RKO (cell line): ENCODE data around the gene KRT32.
"Not testable (repeated sequence)": the region's sequence is repeated elsewhere in the genome, so short reads cannot be mapped to it uniquely, and the experiment has no call there.

ENCODE experiments used
- DNase-seq: peaks from one replicate; pipeline ENCODE4 v3.0.0-alpha.2; 2016; ENCODE audit warnings: low spot score

Gene KRT32

GRCh38 chr17:41464173-41464572, 3.0 kb downstream of the KRT32 start:
- DNase-seq: no peak

- no peak for DNase-seq
Measured at GRCh38 chr17:41463746-41464145, 3.4 kb downstream of the KRT32 start.

DNA sequence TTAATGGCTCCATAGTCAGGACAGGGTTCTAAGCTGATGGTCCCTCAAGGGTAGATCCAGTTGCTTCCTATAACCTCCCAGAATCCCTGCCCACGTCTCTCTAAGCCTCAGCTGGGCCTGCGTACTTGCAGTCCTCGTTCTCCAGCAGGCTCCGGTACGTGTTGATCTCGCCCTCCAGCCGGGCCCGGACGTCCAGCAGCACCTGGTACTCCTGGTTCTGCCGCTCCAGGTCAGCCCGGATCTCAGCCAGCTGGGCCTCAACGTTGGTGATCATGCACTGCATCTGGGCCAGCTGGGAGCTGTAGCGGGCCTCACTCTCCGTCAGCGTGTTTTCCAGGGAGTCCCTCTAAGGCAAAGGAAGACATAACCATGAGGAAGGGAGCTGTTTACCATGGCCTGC, 4.5 kb downstream of the KRT32 start:
- no peak for DNase-seq

GRCh38 chr17:41457676-41458075, 9.5 kb downstream of the KRT32 start:
- DNase-seq: no peak

- DNase-seq: no peak
Measured at GRCh38 chr17:41456204-41456603, 11.0 kb downstream of the KRT32 start.

GRCh38 chr17:41455236-41455635, 11.9 kb downstream of the KRT32 start:
- DNase-seq: no peak

DNA sequence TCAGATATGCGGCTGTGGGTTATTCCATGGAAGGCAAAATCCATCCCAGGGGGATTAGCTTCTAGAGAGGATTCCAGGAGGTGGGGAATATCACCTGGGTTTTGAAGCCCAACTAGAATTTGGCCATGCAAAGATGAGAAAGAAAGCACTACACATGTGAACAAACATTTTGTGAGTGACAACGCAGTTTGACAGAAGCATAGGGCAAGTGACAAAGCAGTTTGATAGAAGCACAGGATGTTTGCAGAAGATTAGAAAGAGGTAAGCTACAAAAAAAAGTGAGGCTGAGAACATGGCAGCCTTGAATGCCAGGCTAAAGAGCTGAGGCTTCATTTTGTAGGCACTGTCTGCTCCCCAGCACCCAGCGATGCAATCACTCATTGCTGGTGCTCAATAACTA, 14.1 kb downstream of the KRT32 start:
- no peak for DNase-seq

DNA sequence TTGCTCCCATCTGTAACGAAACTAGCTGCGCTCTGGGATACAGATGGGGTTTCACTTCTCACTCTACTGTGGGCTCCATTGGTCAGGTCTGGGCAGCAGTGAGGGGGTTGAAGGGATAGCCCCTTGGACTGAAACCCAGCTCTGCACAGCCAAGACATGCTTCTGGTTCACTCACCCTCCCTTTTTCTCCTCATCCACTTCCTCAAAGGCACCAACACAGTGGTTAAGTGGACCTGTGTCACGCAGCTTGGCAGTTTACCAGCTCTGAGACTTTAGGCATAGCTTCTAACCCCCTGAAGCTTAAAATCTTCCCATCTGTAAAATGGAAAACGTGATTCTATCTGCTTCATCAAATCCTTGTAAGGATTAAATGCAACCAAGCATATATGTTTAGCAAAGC, 14.9 kb downstream of the KRT32 start:
- no peak for DNase-seq

- DNase-seq: no peak
Measured at GRCh38 chr17:41451154-41451728, 15.9 kb downstream of the KRT32 start.

- DNase-seq: no peak
Measured at GRCh38 chr17:41449008-41449407, 18.2 kb downstream of the KRT32 start.

- no peak for DNase-seq
Measured at GRCh38 chr17:41448506-41448905, 18.7 kb downstream of the KRT32 start.

DNA sequence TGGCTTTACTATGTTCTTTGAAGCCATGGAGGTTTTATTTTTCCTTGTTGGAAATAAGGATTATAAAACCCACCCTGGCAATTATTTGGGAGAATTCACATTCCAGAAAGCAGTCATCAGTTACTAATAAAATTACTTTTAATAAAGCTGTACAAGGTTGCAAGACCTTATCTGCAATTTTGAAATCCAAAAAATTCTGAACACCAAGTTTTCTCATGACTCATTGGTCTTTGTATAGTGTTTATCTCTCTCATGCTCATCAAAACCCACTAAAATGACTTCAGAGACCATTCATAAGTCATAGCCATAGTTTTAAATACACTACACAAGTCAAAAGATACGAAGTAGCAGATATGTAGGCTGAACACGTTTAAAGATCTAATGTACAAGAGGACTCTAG, 20.4 kb downstream of the KRT32 start:
- no peak for DNase-seq

DNA sequence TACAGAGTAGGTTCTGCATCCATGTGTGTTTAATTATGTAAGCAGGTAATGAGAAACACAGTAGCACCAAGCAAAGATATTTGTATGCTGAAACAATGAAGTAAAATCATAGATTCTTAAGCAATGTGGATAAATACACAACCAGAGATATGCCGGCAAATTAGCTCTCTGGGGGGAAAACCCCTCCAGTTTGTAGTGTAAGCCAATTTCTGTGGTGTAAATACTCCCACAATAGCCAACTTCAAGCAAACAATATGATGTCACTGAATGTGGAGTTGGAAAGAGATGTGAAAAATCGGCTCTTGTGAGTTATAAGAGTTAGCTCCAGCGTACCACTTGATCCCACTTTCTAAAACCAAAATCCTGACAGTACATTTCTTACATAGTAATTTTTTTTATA, 22.5 kb downstream of the KRT32 start:
- DNase-seq: no peak

GRCh38 chr17:41444186-41444585, 23.0 kb downstream of the KRT32 start:
- DNase-seq: no peak

GRCh38 chr17:41442739-41443138, 24.4 kb downstream of the KRT32 start:
- DNase-seq: no peak

DNA sequence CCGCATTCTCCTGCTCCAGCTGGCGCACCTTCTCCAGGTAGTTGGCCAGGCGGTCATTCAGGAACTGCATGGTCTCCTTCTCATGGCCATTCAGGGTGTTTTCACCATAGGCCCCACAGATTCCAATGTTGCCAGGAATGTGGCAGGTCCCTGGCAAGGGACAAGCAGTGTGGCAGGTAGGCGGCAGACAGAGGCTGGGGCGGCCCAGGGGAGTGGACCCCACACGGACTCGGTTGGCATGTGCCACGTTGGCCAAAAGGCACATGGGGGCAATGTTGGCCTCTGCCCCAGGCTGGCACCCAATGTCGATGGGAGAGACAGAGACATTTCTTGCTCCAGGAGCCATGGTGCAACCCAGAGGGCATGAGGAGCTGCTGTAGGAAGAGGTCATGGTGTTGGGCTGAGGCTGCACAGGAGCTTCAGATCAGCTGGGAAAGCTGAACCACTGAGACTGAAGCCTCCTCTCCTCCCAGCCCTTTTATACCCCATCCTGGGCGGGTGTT, 26.6 kb downstream of the KRT32 start, which contains the start of gene KRT38:
TSS of gene KRT38 (minus strand) at position 453 of the 503 bp plus-strand sequence. CDS start at position 391, 62 bp downstream.
- no peak for DNase-seq

DNA sequence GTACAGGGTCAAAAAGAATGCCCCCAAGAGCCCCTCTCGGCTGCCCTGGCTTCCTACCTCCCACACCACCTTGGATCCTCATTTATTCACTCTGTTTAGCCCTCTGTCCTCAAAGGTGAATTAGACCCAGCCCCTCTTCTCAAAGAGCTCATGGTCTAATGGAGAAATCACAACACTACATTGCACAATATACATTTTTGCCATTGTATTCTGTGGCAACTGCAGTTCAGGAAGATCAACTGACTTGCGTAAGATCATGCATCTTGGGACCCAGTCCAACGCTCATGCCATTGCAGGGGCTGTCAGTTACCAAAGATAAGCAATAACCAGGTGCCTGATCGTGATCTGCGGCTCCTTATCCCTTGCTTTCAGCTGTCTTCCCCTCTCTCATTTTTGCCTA, 27.8 kb downstream of the KRT32 start:
- no peak for DNase-seq

DNA sequence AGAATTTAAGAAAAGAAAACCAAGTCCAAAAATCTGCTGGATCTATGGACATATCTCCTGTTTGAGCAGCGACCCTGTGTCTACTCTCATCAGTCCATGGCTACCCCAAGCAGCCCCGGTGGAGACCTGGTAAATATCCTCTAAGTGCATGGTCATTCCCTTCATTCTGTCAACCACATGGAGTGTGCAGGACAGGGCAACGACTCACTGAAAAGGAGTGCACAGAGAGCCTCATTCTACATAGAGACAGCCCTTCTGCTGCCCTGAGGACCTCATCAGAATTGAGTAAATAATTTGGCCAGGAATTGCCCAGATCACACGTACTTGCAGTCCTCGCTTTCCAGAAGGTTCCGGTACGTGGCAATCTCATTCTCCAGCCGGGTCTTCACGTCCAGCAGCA, 29.4 kb downstream of the KRT32 start:
- DNase-seq: no peak

GRCh38 chr17:41437254-41437653, 29.9 kb downstream of the KRT32 start:
- DNase-seq: no peak

GRCh38 chr17:41434415-41434814, 32.8 kb downstream of the KRT32 start:
- no peak for DNase-seq

- no peak for DNase-seq
Measured at GRCh38 chr17:41434005-41434404, 33.2 kb downstream of the KRT32 start.

DNA sequence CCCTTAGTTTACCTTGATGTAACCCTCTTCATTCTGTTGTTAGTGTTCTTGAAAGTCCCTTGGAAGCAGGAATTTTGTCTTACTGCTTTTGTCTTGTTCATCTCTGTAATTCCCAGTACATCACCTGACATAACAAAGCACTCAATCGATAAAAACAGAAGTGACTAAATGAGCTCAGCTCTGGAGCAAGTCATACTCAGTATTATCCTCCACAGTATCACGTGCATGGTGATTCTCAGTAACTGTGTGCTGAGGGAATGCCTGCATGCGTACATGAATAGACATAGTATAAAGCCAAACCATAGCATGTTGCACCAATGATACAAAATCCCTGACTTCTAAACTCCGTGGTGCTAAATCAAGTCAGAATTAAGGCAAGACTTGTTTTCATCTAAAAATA, 33.6 kb downstream of the KRT32 start:
- DNase-seq: no peak

DNA sequence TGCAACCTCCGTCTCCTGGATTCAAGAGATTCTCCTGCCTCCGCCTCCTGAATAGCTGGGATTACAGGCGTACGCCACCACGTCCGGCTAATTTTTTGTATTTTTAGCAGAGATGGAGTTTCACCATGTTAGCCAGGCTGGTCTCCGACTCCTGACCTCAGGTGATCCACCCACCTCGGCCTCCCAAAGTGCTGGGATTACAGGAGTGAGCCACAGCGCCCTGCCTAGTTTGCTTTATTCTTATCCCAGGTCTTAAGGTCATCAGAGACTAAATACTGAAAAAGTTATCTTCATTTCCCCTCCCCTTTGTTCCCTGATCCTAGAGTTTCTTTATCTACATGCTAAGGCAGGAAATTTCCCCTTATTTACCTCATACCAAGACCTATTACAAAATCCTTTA, 36.8 kb downstream of the KRT32 start:
- not testable (repeated sequence) for DNase-seq

DNA sequence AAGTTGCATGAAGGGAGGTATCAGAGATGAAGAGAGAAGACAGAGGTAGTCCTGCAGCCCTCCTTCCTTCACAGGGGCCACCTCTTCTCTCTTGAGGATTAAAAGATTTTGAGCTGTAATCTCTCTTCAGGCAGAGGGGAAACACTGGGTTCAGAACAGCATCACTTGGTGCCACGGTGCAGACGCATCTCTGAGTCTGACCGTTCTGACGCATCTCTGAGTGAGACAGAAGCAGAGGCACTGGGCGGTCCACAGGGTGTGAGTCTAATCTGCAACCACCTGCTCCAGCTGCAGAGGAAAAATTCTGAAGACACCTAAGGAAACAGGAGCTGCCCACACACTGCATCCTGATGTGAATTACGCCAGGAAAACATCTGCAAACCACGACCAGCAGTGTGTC, 37.5 kb downstream of the KRT32 start:
- DNase-seq: peak; percentile 25
